ENCODE measurements around the gene NF1. TPM values are rescaled to one million over a fixed set of nuclear protein-coding genes. Genes with fewer than 3 reads are reported as not detected.

Gene NF1
- total RNA-seq, 1 donor = 67.0 TPM

DNA sequence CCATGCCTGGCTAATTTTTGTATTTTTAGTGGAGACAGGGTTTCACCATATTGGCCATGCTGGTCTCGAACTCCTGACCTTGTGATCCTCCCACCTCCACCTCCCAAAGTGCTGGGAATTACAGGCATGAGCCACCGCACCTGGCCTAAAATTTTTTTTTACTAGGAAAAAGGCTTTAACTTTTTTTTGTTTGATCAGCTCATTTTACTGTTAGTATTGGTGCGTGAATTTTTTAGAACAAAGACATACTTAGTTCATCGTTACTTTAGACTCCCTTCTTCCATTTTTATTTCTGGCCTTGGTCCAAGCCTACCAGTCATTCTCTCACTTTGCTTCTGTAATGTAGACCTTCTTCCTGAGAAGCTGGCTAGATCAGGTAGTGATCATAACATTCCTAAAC is 271.3 kb downstream of the NF1 start:
- H3K27ac ChIP-seq (ENCODE audit: low read depth, low read length) = no peak overlapping the region
- no peak overlapping the region for H3K4me3 ChIP-seq (ENCODE audit: insufficient read depth, low read length)
- H3K27me3 ChIP-seq (ENCODE audit: insufficient read depth, low read length) = no peaks in the 10 kb centered on the region
- no peaks in the 10 kb centered on the region for H3K9me3 ChIP-seq (ENCODE audit: low read depth, low read length)
- H3K36me3 ChIP-seq (ENCODE audit: insufficient read depth, low read length) = peaks cover 30% of the 10 kb centered on the region
- H4K20me1 ChIP-seq (ENCODE audit: insufficient read depth, low read length) = no peaks in the 10 kb centered on the region
- no peak overlapping the region for H2AFZ ChIP-seq (ENCODE audit: low read length)
- H3K4me1 ChIP-seq (ENCODE audit: insufficient read depth, low read length) = no peaks in the 10 kb centered on the region
- TF ChIP-seq, protein P1, sequence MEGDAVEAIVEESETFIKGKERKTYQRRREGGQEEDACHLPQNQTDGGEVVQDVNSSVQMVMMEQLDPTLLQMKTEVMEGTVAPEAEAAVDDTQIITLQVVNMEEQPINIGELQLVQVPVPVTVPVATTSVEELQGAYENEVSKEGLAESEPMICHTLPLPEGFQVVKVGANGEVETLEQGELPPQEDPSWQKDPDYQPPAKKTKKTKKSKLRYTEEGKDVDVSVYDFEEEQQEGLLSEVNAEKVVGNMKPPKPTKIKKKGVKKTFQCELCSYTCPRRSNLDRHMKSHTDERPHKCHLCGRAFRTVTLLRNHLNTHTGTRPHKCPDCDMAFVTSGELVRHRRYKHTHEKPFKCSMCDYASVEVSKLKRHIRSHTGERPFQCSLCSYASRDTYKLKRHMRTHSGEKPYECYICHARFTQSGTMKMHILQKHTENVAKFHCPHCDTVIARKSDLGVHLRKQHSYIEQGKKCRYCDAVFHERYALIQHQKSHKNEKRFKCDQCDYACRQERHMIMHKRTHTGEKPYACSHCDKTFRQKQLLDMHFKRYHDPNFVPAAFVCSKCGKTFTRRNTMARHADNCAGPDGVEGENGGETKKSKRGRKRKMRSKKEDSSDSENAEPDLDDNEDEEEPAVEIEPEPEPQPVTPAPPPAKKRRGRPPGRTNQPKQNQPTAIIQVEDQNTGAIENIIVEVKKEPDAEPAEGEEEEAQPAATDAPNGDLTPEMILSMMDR (IDR thresholded peaks at IDR 0.05; ENCODE audit: extremely low read depth, low read depth, low read length) = no peak
- H3K79me2 ChIP-seq (ENCODE audit: insufficient read depth, low read length) = no peaks in the 10 kb centered on the region
- H3K4me2 ChIP-seq (ENCODE audit: insufficient read depth, low read length) = no peak overlapping the region
- no peak for DNase-seq (ENCODE audit: insufficient read length, low spot score, missing footprints)

DNA sequence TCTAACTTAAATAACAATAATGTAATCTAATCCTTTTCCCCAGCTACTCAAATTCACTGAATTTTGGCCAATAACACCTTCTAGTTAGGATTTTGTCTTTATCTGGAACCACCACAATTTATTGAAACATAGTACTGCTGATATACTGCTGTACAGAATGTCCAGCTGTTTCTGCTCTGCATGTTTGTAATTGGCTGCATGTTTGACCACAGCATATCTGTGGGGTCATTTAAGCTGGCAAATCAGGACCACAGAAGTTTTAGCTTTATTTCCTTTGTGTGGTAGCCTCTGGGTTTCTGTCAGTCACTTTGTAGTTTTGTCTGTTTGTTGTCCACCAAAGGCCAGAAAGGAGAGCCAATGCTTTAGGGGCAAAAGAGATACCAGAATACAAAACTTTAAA is 274.5 kb downstream of the NF1 start:
- no peak for DNase-seq (ENCODE audit: insufficient read length, low spot score, missing footprints)
- Histone ChIP-seq H3K4me1 (ENCODE audit: insufficient read depth, low read length) (peaks cover 7% of the 10 kb centered on the region), H4K20me1 (ENCODE audit: insufficient read depth, low read length) (no peaks in the 10 kb centered on the region), H3K79me2 (ENCODE audit: insufficient read depth, low read length) (no peaks in the 10 kb centered on the region), H3K36me3 (ENCODE audit: insufficient read depth, low read length) (peaks cover 20% of the 10 kb centered on the region), H2AFZ (ENCODE audit: low read length) (no peak overlapping the region), H3K4me3 (ENCODE audit: insufficient read depth, low read length) (no peak overlapping the region), H3K27me3 (ENCODE audit: insufficient read depth, low read length) (no peaks in the 10 kb centered on the region), H3K9me3 (ENCODE audit: low read depth, low read length) (no peaks in the 10 kb centered on the region), H3K4me2 (ENCODE audit: insufficient read depth, low read length) (no peak overlapping the region), H3K27ac (ENCODE audit: low read depth, low read length) (no peak overlapping the region)
- TF ChIP-seq, protein P1 (IDR thresholded peaks at IDR 0.05; ENCODE audit: extremely low read depth, low read depth, low read length) = no peak

DNA sequence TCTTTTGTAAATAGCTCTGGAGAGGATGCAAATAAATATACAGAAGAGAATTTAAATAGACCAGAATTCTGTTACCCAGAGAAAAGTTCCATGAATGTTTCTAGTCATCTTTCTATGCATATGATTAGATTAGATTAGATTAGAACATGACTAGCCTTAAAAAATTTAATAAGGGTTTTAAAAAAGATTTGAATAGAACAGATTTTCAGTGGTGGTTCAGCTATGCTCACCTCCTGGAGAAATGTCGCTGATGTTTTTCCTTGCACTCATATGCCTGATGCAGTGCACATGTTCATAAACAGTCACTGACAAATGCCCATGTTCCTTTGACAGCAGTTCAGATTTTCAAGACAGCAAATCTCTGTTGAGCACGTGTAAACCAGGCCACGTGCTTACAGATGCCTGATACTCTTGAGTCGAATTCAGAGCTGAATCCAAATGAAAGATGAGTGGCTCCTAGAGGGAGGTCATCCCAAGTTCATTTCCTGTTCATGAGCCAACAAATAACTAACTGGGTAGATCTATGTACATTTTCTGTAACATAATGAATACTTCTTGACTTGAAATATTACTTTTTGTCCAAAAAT is 276.8 kb downstream of the NF1 start:
- peaks cover 7% of the 10 kb centered on the region for H3K4me1 ChIP-seq (ENCODE audit: insufficient read depth, low read length)
- TF ChIP-seq, protein P1 (IDR thresholded peaks at IDR 0.05; ENCODE audit: extremely low read depth, low read depth, low read length) = no peak
- no peak for DNase-seq (ENCODE audit: insufficient read length, low spot score, missing footprints)
- H3K36me3 ChIP-seq (ENCODE audit: insufficient read depth, low read length) = peaks cover 23% of the 10 kb centered on the region
- H3K27me3 ChIP-seq (ENCODE audit: insufficient read depth, low read length) = no peaks in the 10 kb centered on the region
- no peaks in the 10 kb centered on the region for H3K79me2 ChIP-seq (ENCODE audit: insufficient read depth, low read length)
- H2AFZ ChIP-seq (ENCODE audit: low read length) = no peak overlapping the region
- H4K20me1 ChIP-seq (ENCODE audit: insufficient read depth, low read length) = no peaks in the 10 kb centered on the region
- H3K4me3 ChIP-seq (ENCODE audit: insufficient read depth, low read length) = no peak overlapping the region
- H3K4me2 ChIP-seq (ENCODE audit: insufficient read depth, low read length) = no peak overlapping the region
- H3K9me3 ChIP-seq (ENCODE audit: low read depth, low read length) = no peaks in the 10 kb centered on the region
- H3K27ac ChIP-seq (ENCODE audit: low read depth, low read length) = no peak overlapping the region

- Histone ChIP-seq H3K27me3 (ENCODE audit: insufficient read depth, low read length) (no peaks in the 10 kb centered on the region), H2AFZ (ENCODE audit: low read length) (no peak overlapping the region), H4K20me1 (ENCODE audit: insufficient read depth, low read length) (no peaks in the 10 kb centered on the region), H3K79me2 (ENCODE audit: insufficient read depth, low read length) (no peaks in the 10 kb centered on the region), H3K4me2 (ENCODE audit: insufficient read depth, low read length) (no peak overlapping the region), H3K9me3 (ENCODE audit: low read depth, low read length) (no peaks in the 10 kb centered on the region), H3K36me3 (ENCODE audit: insufficient read depth, low read length) (peaks cover 28% of the 10 kb centered on the region), H3K4me1 (ENCODE audit: insufficient read depth, low read length) (peaks cover 7% of the 10 kb centered on the region), H3K27ac (ENCODE audit: low read depth, low read length) (no peak overlapping the region), H3K4me3 (ENCODE audit: insufficient read depth, low read length) (no peak overlapping the region)
- TF ChIP-seq, protein P1 (IDR thresholded peaks at IDR 0.05; ENCODE audit: extremely low read depth, low read depth, low read length) = peak; percentile 73
- no peak for DNase-seq (ENCODE audit: insufficient read length, low spot score, missing footprints)
Observed at GRCh38 chr17:31373150-31374093, 278.6 kb downstream of the NF1 start.
